ENCODE measurements around the gene CDH12.

- TF ChIP-seq CREB5 (CRISPR knock-in tag; IDR thresholded peaks at IDR 0.05; ENCODE audit: low read depth) (no peak), ZFP3 (CRISPR knock-in tag; IDR thresholded peaks at IDR 0.05) (no peak), RARB (CRISPR knock-in tag; IDR thresholded peaks at IDR 0.05) (no peak), GLIS3 (CRISPR knock-in tag; IDR thresholded peaks at IDR 0.05) (no peak), SNAI2 (CRISPR knock-in tag; IDR thresholded peaks at IDR 0.05) (no peak), ZNF8 (CRISPR knock-in tag; IDR thresholded peaks at IDR 0.05) (no peak), PPARA (CRISPR knock-in tag; IDR thresholded peaks at IDR 0.05; ENCODE audit: borderline replicate concordance) (no peak), ZFP30 (CRISPR knock-in tag; IDR thresholded peaks at IDR 0.05) (no peak), ARNTL (CRISPR knock-in tag; IDR thresholded peaks at IDR 0.05; ENCODE audit: borderline replicate concordance, low read depth) (no peak), ESRRG (CRISPR knock-in tag; IDR thresholded peaks at IDR 0.05) (no peak), CSRNP3 (CRISPR knock-in tag; IDR thresholded peaks at IDR 0.05) (no peak), ZC3H10 (CRISPR knock-in tag; IDR thresholded peaks at IDR 0.05) (no peak), PATZ1 (CRISPR knock-in tag; IDR thresholded peaks at IDR 0.05; ENCODE audit: borderline replicate concordance) (no peak), ZNF70 (CRISPR knock-in tag; IDR thresholded peaks at IDR 0.05) (no peak)
Observed at GRCh38 chr5:22079002-22079401, 774.1 kb downstream of the CDH12 start.
